GM12878 (cell line): ENCODE measurements around the gene GPM6B.

ENCODE experiments used
- CEBPB ChIP-seq, 2 experiments: fragments of 150-350 bp in 1 of 2; IDR thresholded peaks; 2 replicates each; pipeline ENCODE4 v1.6.1; 2012 to 2014; ENCODE audit warnings: low read depth in 2 of 2, low read length in 2 of 2, borderline replicate concordance in 1 of 2, inconsistent platforms in 1 of 2
- CREB1 ChIP-seq: IDR thresholded peaks from 2 replicates; pipeline ENCODE4 v1.6.1; 2012; ENCODE audit warnings: low read depth, mild to moderate bottlenecking, inconsistent platforms
- CTCF ChIP-seq, 3 experiments: IDR thresholded peaks in 2 of 3; conservative IDR thresholded peaks in 1 of 3; 2 replicates each; pipeline ENCODE4 v1.5.1; 2011; ENCODE audit warnings: low read depth in 3 of 3, low read length in 3 of 3, mild to moderate bottlenecking in 3 of 3, control low read depth in 2 of 3, moderate library complexity in 2 of 3, inconsistent platforms in 1 of 3, mixed read lengths in 1 of 3; ENCODE audit not compliant: control insufficient read depth in 2 of 3, insufficient read depth in 1 of 3; ENCODE audit errors: extremely low read depth in 1 of 3

- no peak for TF ChIP-seq CREB1
- no peak for TF ChIP-seq CTCF (IDR thresholded peaks at IDR 0.05 in 2 of 3, conservative IDR thresholded peaks at IDR 0.05 in 1 of 3; ENCODE audit: control insufficient read depth in 2 of 3, extremely low read depth in 1 of 3, insufficient read depth in 1 of 3, low read depth in 3 of 3, low read length in 3 of 3)
- TF ChIP-seq CEBPB (IDR thresholded peaks at IDR 0.05; ENCODE audit: borderline replicate concordance in 1 of 2, low read depth in 2 of 2, low read length in 2 of 2) = no peak
These were observed 75.2 kb downstream of the GPM6B start for GRCh38 chrX:13741695-13742094.
